K562 (cell line): Measurements from ENCODE around the gene EEF2K. TPM values are rescaled to one million over a fixed set of nuclear protein-coding genes. Genes with fewer than 3 reads are reported as not detected.
A peak's percentile ranks its signal among the peaks of the same experiment; 100 is the strongest.

ENCODE experiments used
- ATF1 ChIP-seq, 2 experiments: fragments of 450-650 bp in 1 of 2; IDR thresholded peaks; 2 replicates each; pipeline ENCODE4 v1.6.1; 2016; ENCODE audit warnings: missing compliant biosample characterization in 1 of 2, missing genetic modification characterization in 1 of 2
- BMI1 ChIP-seq: fragments of 150-350 bp; IDR thresholded peaks from 2 replicates; pipeline ENCODE4 v1.6.1; 2014; ENCODE audit warnings: low read length
- HLTF ChIP-seq: fragments of 450-650 bp; IDR thresholded peaks from 2 replicates; pipeline ENCODE4 v1.6.1; 2016
- HMGN3 ChIP-seq: IDR thresholded peaks from 2 replicates; pipeline ENCODE4 v1.6.1; 2011; ENCODE audit warnings: borderline replicate concordance, low read depth, mild to moderate bottlenecking, mixed read lengths, low read length; ENCODE audit not compliant: insufficient read length; ENCODE audit errors: extremely low read depth
- MBD2 ChIP-seq: sonication (generic); IDR thresholded peaks from 2 replicates; pipeline ENCODE4 v1.6.1; 2016; ENCODE audit warnings: low read depth, borderline replicate concordance
- NFIX ChIP-seq: fragments of 250-450 bp; sonication (Bioruptor Pico); IDR thresholded peaks from 2 replicates; pipeline ENCODE4 v1.4.0; 2020; ENCODE audit warnings: low read depth, mild to moderate bottlenecking, moderate library complexity
- PRMT5 ChIP-seq: sonication (generic); formaldehyde crosslinking; IDR thresholded peaks from 2 replicates; pipeline ENCODE4 v1.5.0; 2020; ENCODE audit warnings: missing genetic modification reagents
- PRPF4 ChIP-seq: fragments of 200-400 bp; formaldehyde crosslinking; IDR thresholded peaks from one replicate; pipeline ENCODE4 v1.6.1; 2017; ENCODE audit warnings: low read length, low read depth, mild to moderate bottlenecking; ENCODE audit not compliant: insufficient read depth, poor library complexity, severe bottlenecking
- RAD51 ChIP-seq: fragments of 450-650 bp; IDR thresholded peaks from 2 replicates; pipeline ENCODE4 v1.7.1; 2016; ENCODE audit warnings: low read depth, mild to moderate bottlenecking, borderline replicate concordance
- RBFOX2 ChIP-seq: fragments of 200-400 bp; formaldehyde crosslinking; IDR thresholded peaks from 2 replicates; pipeline ENCODE4 v1.6.1; 2017; ENCODE audit warnings: low read depth, mild to moderate bottlenecking, low read length, moderate library complexity
- SPI1 ChIP-seq: IDR thresholded peaks from 2 replicates; pipeline ENCODE4 v1.6.1; 2011; ENCODE audit warnings: low read depth, low read length, control low read depth, borderline replicate concordance
- STAT5B ChIP-seq: fragments of 250-450 bp; sonication (Bioruptor Pico); IDR thresholded peaks from 2 replicates; pipeline ENCODE4 v1.8.0; 2021; ENCODE audit warnings: mild to moderate bottlenecking, inconsistent platforms
- TAF1 ChIP-seq: IDR thresholded peaks from 2 replicates; pipeline ENCODE4 v1.6.1; 2011; ENCODE audit warnings: mild to moderate bottlenecking, low read length, moderate library complexity; ENCODE audit not compliant: insufficient read depth, control insufficient read depth, severe bottlenecking; ENCODE audit errors: extremely low read depth
- ZEB2 ChIP-seq: fragments of 450-650 bp; IDR thresholded peaks from 2 replicates; pipeline ENCODE4 v1.6.1; 2016
- ZNF133 ChIP-seq: fragments of 250-450 bp; sonication (Bioruptor Pico); IDR thresholded peaks from 2 replicates; pipeline ENCODE4 v1.4.0; 2020; ENCODE audit warnings: mild to moderate bottlenecking
- ZNF695 ChIP-seq: fragments of 450-650 bp; formaldehyde crosslinking; IDR thresholded peaks from 2 replicates; pipeline ENCODE4 v1.4.0; 2020; ENCODE audit warnings: mild to moderate bottlenecking, moderate library complexity
- ZNF778 ChIP-seq: fragments of 450-650 bp; formaldehyde crosslinking; IDR thresholded peaks from 2 replicates; pipeline ENCODE4 v1.4.0; 2020; ENCODE audit warnings: mild to moderate bottlenecking, moderate library complexity
- ZNF79 ChIP-seq: fragments of 250-450 bp; sonication (Bioruptor Pico); IDR thresholded peaks from 2 replicates; pipeline ENCODE4 v1.4.0; 2020; ENCODE audit warnings: low read depth, mild to moderate bottlenecking, moderate library complexity
- polyA plus RNA-seq, 8 experiments: library from polyadenylated mRNA; depleted of rRNA in 4 of 8; stranded (reverse) in 5 of 8; unstranded in 3 of 8; fragments of >200 nt; fragmentation: Nextera tagmentation in 2 of 8; fragmentation: Illumina TruSeq in 1 of 8; extraction: Ambion mirVana in 2 of 8; extraction: Trizol in 1 of 8; gene quantifications; 2 replicates each; pipeline versions ENCODE4 v1.2.1 to v1.2.3, GENCODE V29; 2011 to 2014; ENCODE audit warnings: inconsistent platforms in 1 of 8, missing spikeins in 1 of 8
- total RNA-seq, 7 experiments: library from RNA; depleted of rRNA in 6 of 7; stranded (reverse); fragments of >200 nt in 6 of 7; fragmentation: Illumina TruSeq in 2 of 7; extraction: Trizol in 2 of 7; gene quantifications; 2 replicates each; pipeline versions ENCODE4 v1.2.1 to v1.2.3, GENCODE V29; 2011 to 2021; ENCODE audit warnings: low replicate concordance in 1 of 7
- TF ChIP-seq, protein P1 (sequence below): sonication (generic); formaldehyde crosslinking; IDR thresholded peaks from 2 replicates; pipeline ENCODE4 v1.8.0; 2022; ENCODE audit warnings: mild to moderate bottlenecking, missing genetic modification reagents, borderline replicate concordance
- TF ChIP-seq, protein P2 (sequence below): fragments of 250-450 bp; sonication (Bioruptor Pico); IDR thresholded peaks from 2 replicates; pipeline ENCODE4 v1.9.0; 2021; ENCODE audit warnings: mild to moderate bottlenecking, inconsistent platforms
- TF ChIP-seq, protein P3 (sequence below): fragments of 250-450 bp; sonication (Bioruptor Pico); IDR thresholded peaks from 2 replicates; pipeline ENCODE4 v1.4.0; 2020; ENCODE audit warnings: mild to moderate bottlenecking, moderate library complexity

Gene EEF2K
- total and polyA plus RNA-seq, 9 of the 15 experiments (the other 6 are each of a cell fraction or from before 2014, with no cell fraction given): 3.0 to 35.2 (median 12.2) TPM

DNA sequence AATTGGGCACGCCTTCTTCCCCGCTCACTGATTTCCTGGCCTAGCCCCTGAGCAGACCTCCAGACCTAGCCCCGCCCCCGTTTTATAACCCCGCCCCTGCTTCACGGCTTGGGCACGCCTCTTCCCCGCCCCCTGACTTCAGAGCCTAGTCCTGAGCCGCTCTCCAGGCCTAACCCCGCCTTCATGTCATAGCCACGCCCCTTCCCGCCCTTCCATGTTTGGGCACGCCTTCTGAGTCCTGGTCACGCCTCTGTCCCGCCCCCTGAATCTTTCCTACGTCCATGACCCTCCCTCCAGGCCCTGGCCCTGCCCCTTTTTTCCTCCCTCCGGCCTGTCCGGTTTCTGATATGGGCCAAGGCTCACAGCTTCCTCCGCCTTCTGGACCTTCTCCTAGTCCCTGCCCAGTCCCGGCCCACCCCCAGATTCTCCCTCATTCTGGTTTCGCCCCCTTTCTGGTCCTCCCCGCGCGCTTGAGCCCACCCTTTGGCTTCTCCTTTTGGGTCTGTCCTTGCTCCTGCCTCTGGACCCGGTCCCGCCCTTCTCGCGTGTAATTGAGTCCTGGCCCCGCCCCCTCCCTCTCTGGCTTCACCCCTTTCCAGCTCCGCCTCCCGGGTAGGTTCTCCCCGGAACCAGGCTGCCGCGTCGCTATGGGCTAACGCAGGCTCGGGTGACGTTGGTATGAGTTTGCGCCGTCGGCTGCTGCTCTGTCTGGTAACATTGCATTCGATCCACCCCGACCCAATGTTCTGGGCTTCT is 15.1 kb upstream of the EEF2K start (continued):
- TF ChIP-seq PRMT5 (CRISPR knock-in tag) (no peak), PRPF4 (no peak), ZNF778 (CRISPR knock-in tag) (no peak), ZNF695 (CRISPR knock-in tag) (no peak), TAF1 (peak; percentile 73), HLTF (no peak), SPI1 (0 out of 2 replicates have a peak, but pooled peaks have one; percentile 43), ATF1 (CRISPR knock-in tag; IDR thresholded peaks at IDR 0.05) (no peak), ATF1 (tag; IDR thresholded peaks at IDR 0.05) (peak; percentile 93), ZNF133 (CRISPR knock-in tag) (no peak), BMI1 (no peak), STAT5B (CRISPR knock-in tag) (no peak), ZNF79 (CRISPR knock-in tag) (no peak), RBFOX2 (peak; percentile 91), HMGN3 (no peak), RAD51 (no peak), NFIX (CRISPR knock-in tag) (no peak), ZEB2 (no peak), MBD2 (no peak)
- TF ChIP-seq, protein P1, sequence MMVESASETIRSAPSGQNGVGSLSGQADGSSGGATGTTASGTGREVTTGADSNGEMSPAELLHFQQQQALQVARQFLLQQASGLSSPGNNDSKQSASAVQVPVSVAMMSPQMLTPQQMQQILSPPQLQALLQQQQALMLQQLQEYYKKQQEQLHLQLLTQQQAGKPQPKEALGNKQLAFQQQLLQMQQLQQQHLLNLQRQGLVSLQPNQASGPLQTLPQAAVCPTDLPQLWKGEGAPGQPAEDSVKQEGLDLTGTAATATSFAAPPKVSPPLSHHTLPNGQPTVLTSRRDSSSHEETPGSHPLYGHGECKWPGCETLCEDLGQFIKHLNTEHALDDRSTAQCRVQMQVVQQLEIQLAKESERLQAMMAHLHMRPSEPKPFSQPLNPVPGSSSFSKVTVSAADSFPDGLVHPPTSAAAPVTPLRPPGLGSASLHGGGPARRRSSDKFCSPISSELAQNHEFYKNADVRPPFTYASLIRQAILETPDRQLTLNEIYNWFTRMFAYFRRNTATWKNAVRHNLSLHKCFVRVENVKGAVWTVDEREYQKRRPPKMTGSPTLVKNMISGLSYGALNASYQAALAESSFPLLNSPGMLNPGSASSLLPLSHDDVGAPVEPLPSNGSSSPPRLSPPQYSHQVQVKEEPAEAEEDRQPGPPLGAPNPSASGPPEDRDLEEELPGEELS: no peak
- TF ChIP-seq, protein P2, sequence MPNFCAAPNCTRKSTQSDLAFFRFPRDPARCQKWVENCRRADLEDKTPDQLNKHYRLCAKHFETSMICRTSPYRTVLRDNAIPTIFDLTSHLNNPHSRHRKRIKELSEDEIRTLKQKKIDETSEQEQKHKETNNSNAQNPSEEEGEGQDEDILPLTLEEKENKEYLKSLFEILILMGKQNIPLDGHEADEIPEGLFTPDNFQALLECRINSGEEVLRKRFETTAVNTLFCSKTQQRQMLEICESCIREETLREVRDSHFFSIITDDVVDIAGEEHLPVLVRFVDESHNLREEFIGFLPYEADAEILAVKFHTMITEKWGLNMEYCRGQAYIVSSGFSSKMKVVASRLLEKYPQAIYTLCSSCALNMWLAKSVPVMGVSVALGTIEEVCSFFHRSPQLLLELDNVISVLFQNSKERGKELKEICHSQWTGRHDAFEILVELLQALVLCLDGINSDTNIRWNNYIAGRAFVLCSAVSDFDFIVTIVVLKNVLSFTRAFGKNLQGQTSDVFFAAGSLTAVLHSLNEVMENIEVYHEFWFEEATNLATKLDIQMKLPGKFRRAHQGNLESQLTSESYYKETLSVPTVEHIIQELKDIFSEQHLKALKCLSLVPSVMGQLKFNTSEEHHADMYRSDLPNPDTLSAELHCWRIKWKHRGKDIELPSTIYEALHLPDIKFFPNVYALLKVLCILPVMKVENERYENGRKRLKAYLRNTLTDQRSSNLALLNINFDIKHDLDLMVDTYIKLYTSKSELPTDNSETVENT: no peak
- TF ChIP-seq, protein P3, sequence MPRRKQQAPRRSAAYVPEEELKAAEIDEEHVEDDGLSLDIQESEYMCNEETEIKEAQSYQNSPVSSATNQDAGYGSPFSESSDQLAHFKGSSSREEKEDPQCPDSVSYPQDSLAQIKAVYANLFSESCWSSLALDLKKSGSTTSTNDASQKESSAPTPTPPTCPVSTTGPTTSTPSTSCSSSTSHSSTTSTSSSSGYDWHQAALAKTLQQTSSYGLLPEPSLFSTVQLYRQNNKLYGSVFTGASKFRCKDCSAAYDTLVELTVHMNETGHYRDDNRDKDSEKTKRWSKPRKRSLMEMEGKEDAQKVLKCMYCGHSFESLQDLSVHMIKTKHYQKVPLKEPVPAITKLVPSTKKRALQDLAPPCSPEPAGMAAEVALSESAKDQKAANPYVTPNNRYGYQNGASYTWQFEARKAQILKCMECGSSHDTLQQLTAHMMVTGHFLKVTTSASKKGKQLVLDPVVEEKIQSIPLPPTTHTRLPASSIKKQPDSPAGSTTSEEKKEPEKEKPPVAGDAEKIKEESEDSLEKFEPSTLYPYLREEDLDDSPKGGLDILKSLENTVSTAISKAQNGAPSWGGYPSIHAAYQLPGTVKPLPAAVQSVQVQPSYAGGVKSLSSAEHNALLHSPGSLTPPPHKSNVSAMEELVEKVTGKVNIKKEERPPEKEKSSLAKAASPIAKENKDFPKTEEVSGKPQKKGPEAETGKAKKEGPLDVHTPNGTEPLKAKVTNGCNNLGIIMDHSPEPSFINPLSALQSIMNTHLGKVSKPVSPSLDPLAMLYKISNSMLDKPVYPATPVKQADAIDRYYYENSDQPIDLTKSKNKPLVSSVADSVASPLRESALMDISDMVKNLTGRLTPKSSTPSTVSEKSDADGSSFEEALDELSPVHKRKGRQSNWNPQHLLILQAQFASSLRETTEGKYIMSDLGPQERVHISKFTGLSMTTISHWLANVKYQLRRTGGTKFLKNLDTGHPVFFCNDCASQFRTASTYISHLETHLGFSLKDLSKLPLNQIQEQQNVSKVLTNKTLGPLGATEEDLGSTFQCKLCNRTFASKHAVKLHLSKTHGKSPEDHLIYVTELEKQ (CRISPR knock-in tag): no peak
